ENCODE data around the gene MVP.

DNA sequence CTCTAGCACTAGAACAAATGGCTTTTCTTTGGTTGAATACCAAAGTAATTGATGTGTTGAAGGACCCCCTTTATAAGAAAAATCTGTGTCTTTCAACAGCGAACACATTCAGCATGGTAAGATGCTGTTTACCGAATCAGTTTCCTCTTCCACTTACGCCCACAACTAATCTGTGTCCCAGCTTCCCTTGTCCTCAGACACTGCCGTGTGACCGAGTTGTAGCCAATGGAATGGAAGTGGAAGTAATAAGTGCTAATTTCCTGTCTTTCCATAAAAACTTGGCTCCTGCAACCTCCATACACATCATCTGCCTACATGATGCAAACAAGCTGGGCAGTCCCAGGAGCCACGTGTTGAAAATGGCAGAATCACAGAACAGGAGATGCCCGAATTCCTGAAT is 32.4 kb downstream of the MVP start:
- TF ChIP-seq GATA2 (IDR thresholded peaks at IDR 0.05; ENCODE audit: low read depth, low read length) (no peak), GATA3 (IDR thresholded peaks at IDR 0.05; ENCODE audit: low read depth, low read length) (no peak)

Data from SH-SY5Y (cell line).